Neural cell (in vitro differentiated cells): ENCODE data around the gene GHRL.

Source experiments
- EP300 ChIP-seq: fragments of 450-650 bp; conservative IDR thresholded peaks from 2 replicates; pipeline ENCODE4 v1.6.1; 2014; ENCODE audit warnings: antibody characterized with exemption, mild to moderate bottlenecking, moderate library complexity; ENCODE audit not compliant: poor library complexity, severe bottlenecking
- EZH2 ChIP-seq: fragments of 200-600, 300-800 bp; shearing (Covaris generic), sonication (generic); IDR thresholded peaks from 2 replicates; pipeline ENCODE4 v1.6.1; 2014; ENCODE audit warnings: antibody characterized with exemption, low read length, borderline replicate concordance, mild to moderate bottlenecking; ENCODE audit not compliant: insufficient read depth, poor library complexity, severe bottlenecking
- MXI1 ChIP-seq: fragments of 450-650 bp; conservative IDR thresholded peaks from 2 replicates; pipeline ENCODE4 v1.6.1; 2014; ENCODE audit warnings: antibody characterized with exemption, mild to moderate bottlenecking; ENCODE audit not compliant: poor library complexity, severe bottlenecking
- POLR2AphosphoS5 ChIP-seq: IDR thresholded peaks from 2 replicates; pipeline ENCODE4 v1.6.1; 2012
- RAD21 ChIP-seq: fragments of 450-650 bp; conservative IDR thresholded peaks from 2 replicates; pipeline ENCODE4 v1.6.1; 2014; ENCODE audit warnings: antibody characterized with exemption, mild to moderate bottlenecking, moderate library complexity
- SMC3 ChIP-seq: fragments of 450-650 bp; conservative IDR thresholded peaks from 2 replicates; pipeline ENCODE4 v1.6.1; 2014; ENCODE audit warnings: antibody characterized with exemption, mild to moderate bottlenecking, moderate library complexity; ENCODE audit not compliant: poor library complexity
- TAF1 ChIP-seq: IDR thresholded peaks from 2 replicates; pipeline ENCODE4 v1.6.1; 2012; ENCODE audit warnings: low read depth
- TF ChIP-seq, protein P1 (sequence below): IDR thresholded peaks from 2 replicates; pipeline ENCODE4 v1.6.1; 2012; ENCODE audit warnings: borderline replicate concordance
- TF ChIP-seq, protein P2 (sequence below): fragments of 450-650 bp; IDR thresholded peaks from 2 replicates; pipeline ENCODE4 v1.5.1; 2014; ENCODE audit warnings: antibody characterized with exemption, mild to moderate bottlenecking, moderate library complexity; ENCODE audit not compliant: poor library complexity, severe bottlenecking

DNA sequence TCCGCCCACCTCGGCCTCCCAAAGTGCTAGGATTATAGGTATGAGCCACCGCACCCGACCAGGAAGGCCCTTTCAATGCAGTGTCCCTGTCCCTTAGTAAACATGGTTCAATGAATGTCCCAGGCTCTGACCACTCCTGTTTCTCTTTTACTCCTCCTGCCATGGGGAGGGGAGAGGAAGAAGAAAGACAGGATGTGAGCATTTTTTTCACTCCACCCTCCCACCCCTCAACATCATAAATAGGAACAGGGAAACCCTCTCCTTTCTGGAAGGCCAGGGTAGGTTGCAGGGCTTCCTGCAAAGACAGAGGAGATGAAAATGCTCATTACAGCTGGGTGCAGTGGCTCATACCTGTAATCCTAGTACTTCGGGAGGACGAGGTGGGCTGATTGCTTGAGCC is 51.9 kb downstream of the GHRL start:
- TF ChIP-seq, protein P1, sequence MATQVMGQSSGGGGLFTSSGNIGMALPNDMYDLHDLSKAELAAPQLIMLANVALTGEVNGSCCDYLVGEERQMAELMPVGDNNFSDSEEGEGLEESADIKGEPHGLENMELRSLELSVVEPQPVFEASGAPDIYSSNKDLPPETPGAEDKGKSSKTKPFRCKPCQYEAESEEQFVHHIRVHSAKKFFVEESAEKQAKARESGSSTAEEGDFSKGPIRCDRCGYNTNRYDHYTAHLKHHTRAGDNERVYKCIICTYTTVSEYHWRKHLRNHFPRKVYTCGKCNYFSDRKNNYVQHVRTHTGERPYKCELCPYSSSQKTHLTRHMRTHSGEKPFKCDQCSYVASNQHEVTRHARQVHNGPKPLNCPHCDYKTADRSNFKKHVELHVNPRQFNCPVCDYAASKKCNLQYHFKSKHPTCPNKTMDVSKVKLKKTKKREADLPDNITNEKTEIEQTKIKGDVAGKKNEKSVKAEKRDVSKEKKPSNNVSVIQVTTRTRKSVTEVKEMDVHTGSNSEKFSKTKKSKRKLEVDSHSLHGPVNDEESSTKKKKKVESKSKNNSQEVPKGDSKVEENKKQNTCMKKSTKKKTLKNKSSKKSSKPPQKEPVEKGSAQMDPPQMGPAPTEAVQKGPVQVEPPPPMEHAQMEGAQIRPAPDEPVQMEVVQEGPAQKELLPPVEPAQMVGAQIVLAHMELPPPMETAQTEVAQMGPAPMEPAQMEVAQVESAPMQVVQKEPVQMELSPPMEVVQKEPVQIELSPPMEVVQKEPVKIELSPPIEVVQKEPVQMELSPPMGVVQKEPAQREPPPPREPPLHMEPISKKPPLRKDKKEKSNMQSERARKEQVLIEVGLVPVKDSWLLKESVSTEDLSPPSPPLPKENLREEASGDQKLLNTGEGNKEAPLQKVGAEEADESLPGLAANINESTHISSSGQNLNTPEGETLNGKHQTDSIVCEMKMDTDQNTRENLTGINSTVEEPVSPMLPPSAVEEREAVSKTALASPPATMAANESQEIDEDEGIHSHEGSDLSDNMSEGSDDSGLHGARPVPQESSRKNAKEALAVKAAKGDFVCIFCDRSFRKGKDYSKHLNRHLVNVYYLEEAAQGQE: no peak
- TF ChIP-seq, protein P2, sequence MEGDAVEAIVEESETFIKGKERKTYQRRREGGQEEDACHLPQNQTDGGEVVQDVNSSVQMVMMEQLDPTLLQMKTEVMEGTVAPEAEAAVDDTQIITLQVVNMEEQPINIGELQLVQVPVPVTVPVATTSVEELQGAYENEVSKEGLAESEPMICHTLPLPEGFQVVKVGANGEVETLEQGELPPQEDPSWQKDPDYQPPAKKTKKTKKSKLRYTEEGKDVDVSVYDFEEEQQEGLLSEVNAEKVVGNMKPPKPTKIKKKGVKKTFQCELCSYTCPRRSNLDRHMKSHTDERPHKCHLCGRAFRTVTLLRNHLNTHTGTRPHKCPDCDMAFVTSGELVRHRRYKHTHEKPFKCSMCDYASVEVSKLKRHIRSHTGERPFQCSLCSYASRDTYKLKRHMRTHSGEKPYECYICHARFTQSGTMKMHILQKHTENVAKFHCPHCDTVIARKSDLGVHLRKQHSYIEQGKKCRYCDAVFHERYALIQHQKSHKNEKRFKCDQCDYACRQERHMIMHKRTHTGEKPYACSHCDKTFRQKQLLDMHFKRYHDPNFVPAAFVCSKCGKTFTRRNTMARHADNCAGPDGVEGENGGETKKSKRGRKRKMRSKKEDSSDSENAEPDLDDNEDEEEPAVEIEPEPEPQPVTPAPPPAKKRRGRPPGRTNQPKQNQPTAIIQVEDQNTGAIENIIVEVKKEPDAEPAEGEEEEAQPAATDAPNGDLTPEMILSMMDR: no peak
- TF ChIP-seq TAF1 (no peak), EP300 (no peak), EZH2 (no peak), MXI1 (no peak), POLR2AphosphoS5 (no peak), RAD21 (no peak), SMC3 (no peak)
